ENCODE results near the gene LEKR1.

LEKR1 gene

DNA sequence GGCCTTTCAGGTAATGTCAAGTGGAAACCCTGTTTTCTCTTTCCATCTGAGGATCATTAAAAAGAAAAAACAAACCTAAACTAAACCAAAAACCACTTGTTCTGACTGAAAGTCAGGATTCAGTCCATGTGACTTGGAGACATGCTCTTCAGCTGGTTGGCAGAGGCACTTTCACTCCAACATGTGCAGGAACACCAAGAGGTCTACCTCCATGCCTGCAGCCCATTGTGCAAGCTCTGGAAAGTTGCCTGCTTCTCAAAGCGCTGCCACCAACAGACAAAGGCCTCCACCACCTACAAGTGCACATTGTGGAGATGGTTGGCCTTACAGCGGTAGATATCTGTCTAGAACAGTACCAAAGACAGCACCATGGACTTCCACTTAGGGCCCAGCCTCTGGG, 161.8 kb downstream of the LEKR1 start:
- ChIA-PET POLR2A (no interaction called here), CTCF (interaction anchor here (0.6 kb wide), 1 partner anchor 929 kb away, joined by 3 read pairs; no protein-coding TSS in a partner anchor)
- Histone ChIP-seq H3K36me3 (ENCODE audit: control insufficient read depth in 2 of 2, insufficient read depth in 1 of 2, low read length in 2 of 2) (no peaks in the 10 kb centered on the region), H3K27ac (ENCODE audit: extremely low read depth, low read depth, low read length) (no peak overlapping the region), H3K9me3 (ENCODE audit: control insufficient read depth, insufficient read depth, low read depth, low read length) (no peaks in the 10 kb centered on the region), H3K4me1 (ENCODE audit: control insufficient read depth, insufficient read depth, low read length) (no peaks in the 10 kb centered on the region), H3K4me3 (ENCODE audit: low read depth, low read length) (no peak overlapping the region)
- TF ChIP-seq ZBTB48 (tag by site-specific recombination; IDR thresholded peaks at IDR 0.05) (no peak), ZNF747 (tag by site-specific recombination; IDR thresholded peaks at IDR 0.05) (no peak), ZNF214 (tag by site-specific recombination; IDR thresholded peaks at IDR 0.05; ENCODE audit: borderline replicate concordance) (no peak), ZIC2 (tag by site-specific recombination; IDR thresholded peaks at IDR 0.05) (no peak)
- TF ChIP-seq, protein P1, sequence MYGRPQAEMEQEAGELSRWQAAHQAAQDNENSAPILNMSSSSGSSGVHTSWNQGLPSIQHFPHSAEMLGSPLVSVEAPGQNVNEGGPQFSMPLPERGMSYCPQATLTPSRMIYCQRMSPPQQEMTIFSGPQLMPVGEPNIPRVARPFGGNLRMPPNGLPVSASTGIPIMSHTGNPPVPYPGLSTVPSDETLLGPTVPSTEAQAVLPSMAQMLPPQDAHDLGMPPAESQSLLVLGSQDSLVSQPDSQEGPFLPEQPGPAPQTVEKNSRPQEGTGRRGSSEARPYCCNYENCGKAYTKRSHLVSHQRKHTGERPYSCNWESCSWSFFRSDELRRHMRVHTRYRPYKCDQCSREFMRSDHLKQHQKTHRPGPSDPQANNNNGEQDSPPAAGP (tag by site-specific recombination; IDR thresholded peaks at IDR 0.05), result no peak

DNA sequence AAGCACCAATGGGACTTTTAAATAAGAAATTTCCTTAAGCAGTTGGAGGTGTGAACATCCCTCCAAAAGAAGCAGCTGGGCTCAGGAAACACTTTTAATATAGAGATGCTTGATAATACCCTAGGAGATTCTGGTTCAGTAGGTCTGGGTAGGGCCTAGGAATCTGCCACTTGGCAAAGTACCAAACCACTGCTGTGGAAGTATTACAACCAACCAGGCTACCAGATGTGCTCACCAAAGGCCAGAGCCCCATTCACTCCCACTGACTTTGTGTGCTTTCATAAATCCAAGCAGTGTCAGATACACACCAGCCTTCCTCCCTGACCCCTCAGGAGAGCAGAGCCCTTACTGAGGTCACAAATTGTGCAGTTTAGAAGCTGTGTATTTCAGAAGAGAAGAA, 171.2 kb downstream of the LEKR1 start:
- H3K4me3 ChIP-seq (ENCODE audit: low read depth, low read length), result no peak overlapping the region
- TF ChIP-seq ZSCAN16 (tag by site-specific recombination; IDR thresholded peaks at IDR 0.05) (no peak), ZNF132 (tag by site-specific recombination; IDR thresholded peaks at IDR 0.05; ENCODE audit: borderline replicate concordance) (no peak), ZSCAN30 (tag by site-specific recombination; IDR thresholded peaks at IDR 0.05) (no peak), ZNF121 (tag by site-specific recombination; IDR thresholded peaks at IDR 0.05) (no peak), GLI4 (tag by site-specific recombination; IDR thresholded peaks at IDR 0.05) (no peak), ZNF654 (tag by site-specific recombination; IDR thresholded peaks at IDR 0.05; ENCODE audit: low read depth) (no peak)
- TF ChIP-seq, protein P2, sequence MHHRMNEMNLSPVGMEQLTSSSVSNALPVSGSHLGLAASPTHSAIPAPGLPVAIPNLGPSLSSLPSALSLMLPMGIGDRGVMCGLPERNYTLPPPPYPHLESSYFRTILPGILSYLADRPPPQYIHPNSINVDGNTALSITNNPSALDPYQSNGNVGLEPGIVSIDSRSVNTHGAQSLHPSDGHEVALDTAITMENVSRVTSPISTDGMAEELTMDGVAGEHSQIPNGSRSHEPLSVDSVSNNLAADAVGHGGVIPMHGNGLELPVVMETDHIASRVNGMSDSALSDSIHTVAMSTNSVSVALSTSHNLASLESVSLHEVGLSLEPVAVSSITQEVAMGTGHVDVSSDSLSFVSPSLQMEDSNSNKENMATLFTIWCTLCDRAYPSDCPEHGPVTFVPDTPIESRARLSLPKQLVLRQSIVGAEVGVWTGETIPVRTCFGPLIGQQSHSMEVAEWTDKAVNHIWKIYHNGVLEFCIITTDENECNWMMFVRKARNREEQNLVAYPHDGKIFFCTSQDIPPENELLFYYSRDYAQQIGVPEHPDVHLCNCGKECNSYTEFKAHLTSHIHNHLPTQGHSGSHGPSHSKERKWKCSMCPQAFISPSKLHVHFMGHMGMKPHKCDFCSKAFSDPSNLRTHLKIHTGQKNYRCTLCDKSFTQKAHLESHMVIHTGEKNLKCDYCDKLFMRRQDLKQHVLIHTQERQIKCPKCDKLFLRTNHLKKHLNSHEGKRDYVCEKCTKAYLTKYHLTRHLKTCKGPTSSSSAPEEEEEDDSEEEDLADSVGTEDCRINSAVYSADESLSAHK (tag by site-specific recombination; IDR thresholded peaks at IDR 0.05), result no peak
- ChIA-PET POLR2A (no interaction called here), CTCF (interaction anchor here (0.6 kb wide), 1 partner anchor 1821 kb away, joined by 4 read pairs; no protein-coding TSS in a partner anchor)
- H3K27ac ChIP-seq (ENCODE audit: extremely low read depth, low read depth, low read length), result no peak overlapping the region
- no peaks in the 10 kb centered on the region for H3K9me3 ChIP-seq (ENCODE audit: control insufficient read depth, insufficient read depth, low read depth, low read length)
- H3K4me1 ChIP-seq (ENCODE audit: control insufficient read depth, insufficient read depth, low read length), result no peaks in the 10 kb centered on the region
- H3K36me3 ChIP-seq (ENCODE audit: control insufficient read depth in 2 of 2, insufficient read depth in 1 of 2, low read length in 2 of 2), result no peaks in the 10 kb centered on the region

DNA sequence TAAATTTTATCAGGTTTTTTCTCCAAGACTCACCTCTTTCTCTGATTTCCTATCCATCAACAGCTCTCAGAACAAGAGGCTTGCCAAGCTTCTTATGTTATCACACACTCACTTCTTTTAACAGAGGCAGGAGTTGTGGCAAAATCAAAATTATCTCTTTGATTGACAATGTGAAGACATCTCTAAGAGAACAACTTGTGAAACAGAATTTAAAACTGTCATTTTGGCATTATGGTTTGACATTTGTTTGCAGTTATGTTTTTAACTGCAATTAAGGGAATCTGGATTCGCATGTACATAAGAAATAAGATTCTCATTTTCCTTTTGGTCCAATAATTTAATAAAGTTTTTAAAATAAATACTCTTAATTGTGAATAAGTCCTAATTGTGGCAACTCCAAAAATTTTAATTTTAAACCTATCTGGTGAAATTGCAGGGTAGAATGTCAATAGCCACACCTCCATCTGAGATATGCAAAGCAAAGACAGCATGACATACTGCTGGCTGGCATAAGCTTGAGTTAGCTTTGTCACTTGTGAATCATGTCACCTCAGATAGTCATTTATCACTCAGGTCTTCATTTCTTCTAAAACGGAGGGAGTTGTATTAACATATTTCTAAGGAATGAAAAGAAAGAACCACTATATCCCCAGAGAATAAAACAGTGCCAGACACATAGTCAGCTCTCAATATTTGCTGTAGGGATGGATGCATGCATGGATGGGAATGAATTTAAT, 175.2 kb downstream of the LEKR1 start:
- POLR2A ChIA-PET, result no interaction called here
- TF ChIP-seq ZNF169 (tag by site-specific recombination; IDR thresholded peaks at IDR 0.05) (no peak), ZBTB7A (tag by site-specific recombination; IDR thresholded peaks at IDR 0.05; ENCODE audit: low read depth) (no peak), ZFP41 (tag by site-specific recombination; IDR thresholded peaks at IDR 0.05; ENCODE audit: borderline replicate concordance) (no peak), ZNF112 (tag by site-specific recombination; IDR thresholded peaks at IDR 0.05) (no peak), ZNF473 (tag by site-specific recombination; IDR thresholded peaks at IDR 0.05) (no peak)
- TF ChIP-seq, protein P3, sequence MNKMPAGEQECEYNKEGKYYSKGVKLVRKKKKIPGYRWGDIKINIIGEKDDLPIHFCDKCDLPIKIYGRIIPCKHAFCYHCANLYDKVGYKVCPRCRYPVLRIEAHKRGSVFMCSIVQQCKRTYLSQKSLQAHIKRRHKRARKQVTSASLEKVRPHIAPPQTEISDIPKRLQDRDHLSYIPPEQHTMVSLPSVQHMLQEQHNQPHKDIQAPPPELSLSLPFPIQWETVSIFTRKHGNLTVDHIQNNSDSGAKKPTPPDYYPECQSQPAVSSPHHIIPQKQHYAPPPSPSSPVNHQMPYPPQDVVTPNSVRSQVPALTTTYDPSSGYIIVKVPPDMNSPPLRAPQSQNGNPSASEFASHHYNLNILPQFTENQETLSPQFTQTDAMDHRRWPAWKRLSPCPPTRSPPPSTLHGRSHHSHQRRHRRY (tag by site-specific recombination; IDR thresholded peaks at IDR 0.05), result no peak
- TF ChIP-seq, protein P4, sequence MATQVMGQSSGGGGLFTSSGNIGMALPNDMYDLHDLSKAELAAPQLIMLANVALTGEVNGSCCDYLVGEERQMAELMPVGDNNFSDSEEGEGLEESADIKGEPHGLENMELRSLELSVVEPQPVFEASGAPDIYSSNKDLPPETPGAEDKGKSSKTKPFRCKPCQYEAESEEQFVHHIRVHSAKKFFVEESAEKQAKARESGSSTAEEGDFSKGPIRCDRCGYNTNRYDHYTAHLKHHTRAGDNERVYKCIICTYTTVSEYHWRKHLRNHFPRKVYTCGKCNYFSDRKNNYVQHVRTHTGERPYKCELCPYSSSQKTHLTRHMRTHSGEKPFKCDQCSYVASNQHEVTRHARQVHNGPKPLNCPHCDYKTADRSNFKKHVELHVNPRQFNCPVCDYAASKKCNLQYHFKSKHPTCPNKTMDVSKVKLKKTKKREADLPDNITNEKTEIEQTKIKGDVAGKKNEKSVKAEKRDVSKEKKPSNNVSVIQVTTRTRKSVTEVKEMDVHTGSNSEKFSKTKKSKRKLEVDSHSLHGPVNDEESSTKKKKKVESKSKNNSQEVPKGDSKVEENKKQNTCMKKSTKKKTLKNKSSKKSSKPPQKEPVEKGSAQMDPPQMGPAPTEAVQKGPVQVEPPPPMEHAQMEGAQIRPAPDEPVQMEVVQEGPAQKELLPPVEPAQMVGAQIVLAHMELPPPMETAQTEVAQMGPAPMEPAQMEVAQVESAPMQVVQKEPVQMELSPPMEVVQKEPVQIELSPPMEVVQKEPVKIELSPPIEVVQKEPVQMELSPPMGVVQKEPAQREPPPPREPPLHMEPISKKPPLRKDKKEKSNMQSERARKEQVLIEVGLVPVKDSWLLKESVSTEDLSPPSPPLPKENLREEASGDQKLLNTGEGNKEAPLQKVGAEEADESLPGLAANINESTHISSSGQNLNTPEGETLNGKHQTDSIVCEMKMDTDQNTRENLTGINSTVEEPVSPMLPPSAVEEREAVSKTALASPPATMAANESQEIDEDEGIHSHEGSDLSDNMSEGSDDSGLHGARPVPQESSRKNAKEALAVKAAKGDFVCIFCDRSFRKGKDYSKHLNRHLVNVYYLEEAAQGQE (tag by site-specific recombination; IDR thresholded peaks at IDR 0.05), result no peak

More for the DNA sequence above, 175.2 kb downstream of the LEKR1 start:
- Histone ChIP-seq H3K4me1 (ENCODE audit: control insufficient read depth, insufficient read depth, low read length) (no peaks in the 10 kb centered on the region), H3K4me3 (ENCODE audit: low read depth, low read length) (no peak overlapping the region), H3K27ac (ENCODE audit: extremely low read depth, low read depth, low read length) (no peak overlapping the region), H3K9me3 (ENCODE audit: control insufficient read depth, insufficient read depth, low read depth, low read length) (no peaks in the 10 kb centered on the region), H3K36me3 (ENCODE audit: control insufficient read depth in 2 of 2, insufficient read depth in 1 of 2, low read length in 2 of 2) (no peaks in the 10 kb centered on the region)
- CTCF ChIA-PET, result interaction anchor here (1.2 kb wide), 1 partner anchor 9 kb away, joined by 3 read pairs; no protein-coding TSS in a partner anchor
